ENCODE data around the gene SUCO.
"Not testable (repeated sequence)": the region's sequence is repeated elsewhere in the genome, so short reads cannot be mapped to it uniquely, and the experiment has no call there.

The SUCO gene, protein sequence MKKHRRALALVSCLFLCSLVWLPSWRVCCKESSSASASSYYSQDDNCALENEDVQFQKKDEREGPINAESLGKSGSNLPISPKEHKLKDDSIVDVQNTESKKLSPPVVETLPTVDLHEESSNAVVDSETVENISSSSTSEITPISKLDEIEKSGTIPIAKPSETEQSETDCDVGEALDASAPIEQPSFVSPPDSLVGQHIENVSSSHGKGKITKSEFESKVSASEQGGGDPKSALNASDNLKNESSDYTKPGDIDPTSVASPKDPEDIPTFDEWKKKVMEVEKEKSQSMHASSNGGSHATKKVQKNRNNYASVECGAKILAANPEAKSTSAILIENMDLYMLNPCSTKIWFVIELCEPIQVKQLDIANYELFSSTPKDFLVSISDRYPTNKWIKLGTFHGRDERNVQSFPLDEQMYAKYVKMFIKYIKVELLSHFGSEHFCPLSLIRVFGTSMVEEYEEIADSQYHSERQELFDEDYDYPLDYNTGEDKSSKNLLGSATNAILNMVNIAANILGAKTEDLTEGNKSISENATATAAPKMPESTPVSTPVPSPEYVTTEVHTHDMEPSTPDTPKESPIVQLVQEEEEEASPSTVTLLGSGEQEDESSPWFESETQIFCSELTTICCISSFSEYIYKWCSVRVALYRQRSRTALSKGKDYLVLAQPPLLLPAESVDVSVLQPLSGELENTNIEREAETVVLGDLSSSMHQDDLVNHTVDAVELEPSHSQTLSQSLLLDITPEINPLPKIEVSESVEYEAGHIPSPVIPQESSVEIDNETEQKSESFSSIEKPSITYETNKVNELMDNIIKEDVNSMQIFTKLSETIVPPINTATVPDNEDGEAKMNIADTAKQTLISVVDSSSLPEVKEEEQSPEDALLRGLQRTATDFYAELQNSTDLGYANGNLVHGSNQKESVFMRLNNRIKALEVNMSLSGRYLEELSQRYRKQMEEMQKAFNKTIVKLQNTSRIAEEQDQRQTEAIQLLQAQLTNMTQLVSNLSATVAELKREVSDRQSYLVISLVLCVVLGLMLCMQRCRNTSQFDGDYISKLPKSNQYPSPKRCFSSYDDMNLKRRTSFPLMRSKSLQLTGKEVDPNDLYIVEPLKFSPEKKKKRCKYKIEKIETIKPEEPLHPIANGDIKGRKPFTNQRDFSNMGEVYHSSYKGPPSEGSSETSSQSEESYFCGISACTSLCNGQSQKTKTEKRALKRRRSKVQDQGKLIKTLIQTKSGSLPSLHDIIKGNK (N-terminal part only)

DNA sequence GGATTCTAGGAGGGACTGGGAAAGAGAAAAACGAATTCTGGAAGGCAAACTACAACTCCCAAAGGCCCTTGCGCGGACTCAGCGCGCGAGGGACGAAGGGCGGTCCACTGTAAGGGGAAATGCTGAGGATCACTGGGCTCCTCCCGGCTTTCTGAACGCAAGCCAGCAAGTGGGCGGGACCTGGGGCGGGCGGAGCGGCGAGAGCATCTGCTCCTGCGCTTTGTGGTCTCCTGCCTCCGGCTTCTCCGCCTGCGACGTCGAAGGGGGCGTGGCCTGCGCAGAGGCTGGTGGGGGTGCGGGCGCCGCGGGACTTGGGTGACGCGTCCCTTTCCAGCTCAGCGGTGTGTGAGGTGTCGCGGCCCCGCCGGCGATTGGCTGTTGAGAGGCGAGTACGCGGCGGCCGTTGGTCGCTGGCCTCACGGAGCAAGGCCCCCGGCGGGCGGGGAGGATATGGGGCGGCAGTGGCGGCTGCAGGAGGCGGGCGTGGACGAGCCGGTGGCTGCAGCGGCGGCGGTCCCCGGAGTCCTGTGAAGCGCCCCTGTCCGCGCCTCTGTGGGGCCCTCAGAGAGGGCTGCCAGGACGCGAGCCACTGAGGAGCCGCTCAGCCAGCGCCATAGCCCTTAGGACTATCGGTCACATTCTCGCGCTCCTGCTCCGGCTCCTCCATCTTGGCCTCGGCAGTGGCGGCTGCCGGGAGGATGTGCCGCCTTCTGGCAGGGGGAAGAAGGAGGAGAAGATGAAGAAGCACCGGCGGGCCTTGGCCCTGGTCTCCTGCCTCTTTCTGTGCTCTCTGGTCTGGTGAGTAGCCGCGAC, at the start of gene SUCO:
TSS of gene SUCO (plus strand) at position 451 of the 813 bp plus-strand sequence. CDS start at position 737, 286 bp downstream.
- peak; percentile 93 for DNase-seq (ENCODE audit: low spot score)

DNA sequence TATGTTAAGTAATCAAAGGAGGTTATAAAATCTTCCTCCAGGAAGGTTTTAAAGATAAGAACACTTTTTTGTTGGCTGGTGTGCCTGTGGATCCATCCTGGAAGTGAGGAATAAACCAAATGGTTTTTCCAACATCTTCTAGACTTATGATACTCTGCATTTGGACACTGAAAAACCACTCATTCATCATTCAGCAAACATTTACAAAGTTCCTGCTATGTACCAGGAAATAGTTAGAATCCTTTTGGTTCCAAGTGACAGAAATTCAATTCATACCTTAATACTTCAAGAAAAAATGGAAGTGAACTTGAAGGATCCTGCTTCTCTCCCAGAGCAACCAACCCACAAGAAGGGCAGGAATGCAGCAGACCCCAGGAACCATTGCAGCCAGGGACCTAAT, 49.5 kb upstream of the SUCO start:
- no peak for DNase-seq (ENCODE audit: low spot score)

DNA sequence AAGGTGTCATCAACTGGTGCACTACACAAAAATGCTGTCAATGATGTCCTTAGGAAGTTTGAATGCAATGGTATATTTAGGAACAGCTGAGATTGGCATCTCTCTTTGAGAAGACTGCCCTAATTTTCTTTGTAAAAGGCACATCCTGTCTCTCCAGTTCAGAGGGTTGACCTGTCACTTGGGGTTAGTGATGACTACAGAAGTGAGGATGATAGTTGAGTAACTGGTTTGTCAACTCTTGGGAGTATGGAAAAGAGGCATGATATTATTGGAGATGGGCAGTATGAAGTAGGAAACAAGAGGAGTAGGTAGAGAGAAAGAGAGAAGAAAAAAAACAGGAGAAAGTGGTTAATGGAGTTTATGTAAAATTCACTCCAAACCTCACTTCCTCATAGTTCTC, 48.7 kb upstream of the SUCO start:
- DNase-seq (ENCODE audit: low spot score) = no peak

DNA sequence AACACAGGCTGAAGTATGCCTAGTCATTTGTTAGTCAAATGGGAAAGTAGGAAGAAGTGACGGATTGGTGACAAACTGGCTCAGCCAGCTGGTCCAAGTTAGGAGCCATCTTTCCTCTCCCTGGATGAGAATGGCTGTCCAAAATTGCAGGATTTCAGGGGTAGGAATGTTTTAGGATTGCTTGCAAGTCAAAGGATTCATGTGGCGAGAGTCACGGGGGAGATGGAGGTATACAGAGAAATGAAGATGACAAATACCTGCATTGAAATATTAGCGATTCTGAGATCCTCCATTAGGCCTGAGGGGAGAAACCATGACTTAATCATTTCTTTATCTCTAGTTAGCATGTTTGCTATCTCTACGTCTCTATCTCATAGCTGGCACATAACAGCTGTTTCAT, 47.3 kb upstream of the SUCO start:
- DNase-seq (ENCODE audit: low spot score) = no peak

DNA sequence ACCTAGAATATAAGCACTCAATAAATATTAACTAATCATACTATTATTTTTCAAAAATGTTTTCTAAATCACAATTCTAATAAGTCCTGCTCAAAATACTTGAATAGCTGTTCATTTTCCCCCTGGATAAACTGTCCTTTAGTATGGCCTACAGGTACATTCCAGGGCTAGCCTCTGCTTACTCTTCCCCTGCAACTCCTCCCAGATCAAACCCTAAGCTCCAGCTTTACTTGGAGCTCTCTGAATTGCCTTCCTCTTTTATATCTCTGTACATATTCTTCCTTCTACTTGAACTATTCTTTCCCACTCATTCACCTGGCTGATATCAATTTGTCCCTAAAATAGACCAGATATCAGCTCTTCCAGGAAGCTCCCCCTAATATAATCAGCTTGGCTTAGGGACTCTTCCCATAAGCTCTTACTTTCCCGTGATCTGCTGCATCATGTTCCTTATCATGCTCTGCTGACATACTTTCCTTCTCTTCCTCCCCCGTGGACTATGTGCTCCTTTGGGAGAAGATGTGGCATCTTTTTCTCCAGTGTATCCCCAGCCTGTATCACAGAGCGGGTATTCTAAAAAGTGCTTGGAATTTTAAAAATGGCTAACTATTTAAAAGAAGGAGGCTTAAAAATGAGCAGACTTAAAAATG, 46.0 kb upstream of the SUCO start:
- DNase-seq (ENCODE audit: low spot score) = no peak

DNA sequence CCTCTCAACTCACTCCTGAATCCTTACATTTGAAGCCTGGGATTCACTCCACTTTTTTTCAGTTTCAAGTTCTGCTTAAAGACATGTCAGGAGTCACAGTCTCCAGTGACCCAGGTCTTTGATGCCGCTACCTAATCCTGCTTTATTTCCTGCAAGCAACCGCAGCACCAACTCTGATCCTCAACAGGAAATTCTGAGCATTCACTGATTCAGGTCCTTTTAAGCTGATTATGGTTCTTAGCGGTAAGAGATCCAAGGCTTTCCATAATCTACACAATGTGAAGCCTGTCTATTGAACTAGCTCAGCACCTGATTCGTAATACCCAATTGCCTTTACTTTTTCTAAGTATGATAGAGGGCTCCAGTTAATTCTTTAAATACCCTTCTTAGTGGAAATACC, 45.4 kb upstream of the SUCO start:
- no peak for DNase-seq (ENCODE audit: low spot score)

DNA sequence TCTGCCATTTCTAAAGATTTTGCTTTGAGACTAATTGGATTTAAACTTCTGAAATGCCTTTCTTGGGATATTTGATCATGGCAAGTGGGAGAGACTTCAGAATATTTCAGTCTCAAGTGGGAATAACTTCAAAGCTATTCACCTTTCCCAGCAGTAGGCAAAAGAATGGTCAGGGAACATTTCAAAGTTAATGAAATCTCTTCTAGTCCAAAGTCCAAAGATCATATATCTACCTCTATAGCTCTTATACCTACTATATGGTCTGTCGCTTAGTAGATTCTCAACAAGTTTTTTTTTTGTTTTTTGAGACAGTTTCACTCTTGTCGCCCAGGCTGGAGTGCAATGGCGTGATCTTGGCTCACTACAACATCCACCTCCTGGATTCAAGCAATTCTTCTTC, 44.6 kb upstream of the SUCO start:
- no peak for DNase-seq (ENCODE audit: low spot score)

DNA sequence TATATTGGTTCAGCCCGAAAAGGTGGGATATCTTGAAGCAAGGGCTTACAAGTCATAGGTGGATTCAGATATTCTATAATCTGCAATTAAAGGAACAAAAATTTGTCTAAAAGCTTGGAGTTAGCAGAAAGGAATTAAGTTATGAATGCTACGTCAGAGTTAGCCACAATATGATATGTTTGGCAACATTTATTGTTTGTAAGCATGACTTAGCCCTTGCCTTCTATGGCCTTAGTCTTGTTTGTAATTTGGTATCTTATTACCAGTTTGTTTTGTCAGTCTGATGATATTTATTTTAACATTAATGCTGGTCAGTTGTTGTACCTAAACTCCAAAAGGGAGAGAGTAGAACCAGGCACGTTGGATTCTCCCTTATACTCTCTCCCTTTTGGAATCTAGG, 43.1 kb upstream of the SUCO start:
- DNase-seq (ENCODE audit: low spot score) = no peak

DNA sequence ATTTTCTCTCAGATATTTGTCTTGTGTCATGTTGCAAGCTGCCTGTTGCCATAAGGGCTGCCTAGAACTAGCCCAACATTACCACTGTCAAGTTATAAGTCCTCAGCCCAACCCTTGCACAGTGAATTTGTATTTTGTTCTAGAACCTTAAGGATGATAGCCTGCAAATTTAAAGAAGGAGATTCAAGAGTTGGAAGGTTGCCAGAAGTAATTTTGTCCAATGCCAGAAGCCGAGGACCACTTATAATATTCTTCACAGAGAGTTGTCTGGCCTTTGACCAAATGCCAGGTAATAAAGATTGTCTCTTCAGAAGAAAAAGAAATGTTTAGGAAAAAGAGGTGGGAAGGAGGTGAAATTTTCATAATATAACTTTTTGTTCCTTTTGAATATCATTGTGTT, 40.5 kb upstream of the SUCO start:
- no peak for DNase-seq (ENCODE audit: low spot score)

DNA sequence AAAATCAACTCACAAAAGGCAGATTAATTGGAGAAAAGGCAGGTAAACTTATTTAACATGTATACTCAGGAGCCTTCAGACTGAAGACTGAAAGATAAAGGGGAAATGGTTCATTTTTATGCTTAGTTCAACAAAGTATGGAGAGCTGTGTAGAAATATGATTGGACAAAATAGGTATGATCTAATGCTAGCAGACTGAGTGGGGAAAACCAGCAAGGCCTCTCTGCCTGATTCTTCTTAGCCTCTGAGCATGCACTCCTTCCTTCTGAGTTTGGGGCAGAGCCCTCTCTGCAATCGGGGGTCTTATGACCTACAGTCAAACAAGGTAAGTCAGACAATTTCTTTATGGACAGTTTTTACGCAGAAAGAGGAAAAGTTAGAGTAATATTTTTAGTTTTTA, 38.8 kb upstream of the SUCO start:
- DNase-seq (ENCODE audit: low spot score) = no peak

DNA sequence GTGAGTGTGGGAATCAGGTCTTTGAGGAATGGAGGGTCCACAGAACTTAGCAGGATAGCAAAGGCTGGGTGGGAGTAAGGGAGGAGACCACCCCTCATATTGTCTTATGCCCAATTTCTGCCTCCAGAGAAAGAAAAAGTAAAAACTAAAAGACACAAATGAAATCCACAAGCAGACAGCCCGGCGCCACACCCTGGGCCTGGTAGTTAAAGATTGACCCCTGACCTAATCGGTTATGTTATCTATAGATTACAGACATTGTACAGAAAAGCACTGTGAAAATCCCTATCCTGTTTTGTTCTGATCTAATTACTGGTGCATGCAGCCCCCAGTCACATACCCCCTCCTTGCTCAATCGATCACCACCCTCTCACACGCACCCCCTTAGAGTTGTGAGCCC, 36.8 kb upstream of the SUCO start:
- not testable (repeated sequence) for DNase-seq (ENCODE audit: low spot score)

DNA sequence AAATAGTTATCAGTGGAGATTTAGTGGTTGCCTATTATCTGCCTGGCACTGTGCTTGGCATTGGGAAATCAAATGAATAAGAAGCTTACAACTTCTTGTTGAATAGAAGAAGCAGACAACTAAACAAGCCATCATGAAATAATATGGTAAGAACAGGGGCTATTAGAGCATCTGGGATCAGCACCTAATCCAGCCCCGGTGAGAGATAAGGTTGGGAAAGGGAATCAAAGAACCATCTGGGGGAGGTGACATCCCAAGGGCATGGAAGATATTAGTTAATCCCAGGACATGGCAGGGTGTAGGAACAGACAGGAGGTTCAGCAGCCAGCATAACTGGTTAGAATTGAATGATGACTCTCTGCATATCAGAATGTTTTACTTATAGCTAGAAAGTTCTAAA, 36.3 kb upstream of the SUCO start:
- no peak for DNase-seq (ENCODE audit: low spot score)

DNA sequence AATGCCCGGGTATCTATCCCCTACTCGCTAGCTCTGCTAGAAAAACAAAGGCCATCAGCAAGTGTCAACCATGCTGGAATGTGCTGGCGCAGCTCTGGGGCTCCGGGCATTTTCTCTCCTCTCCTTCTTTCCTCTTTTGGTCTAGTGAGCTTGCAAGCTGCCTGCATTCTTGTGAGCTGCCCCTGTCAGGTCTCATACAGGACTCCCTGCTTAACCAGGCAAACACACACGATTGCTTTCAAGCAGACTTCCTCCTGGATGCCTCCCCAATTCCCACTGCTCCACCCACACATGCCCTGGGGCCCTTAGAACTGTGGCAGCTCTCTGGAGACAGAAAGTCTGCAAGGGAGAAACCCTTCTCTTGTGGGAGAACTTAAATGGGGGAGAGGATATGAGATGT, 35.7 kb upstream of the SUCO start:
- DNase-seq (ENCODE audit: low spot score) = no peak

DNA sequence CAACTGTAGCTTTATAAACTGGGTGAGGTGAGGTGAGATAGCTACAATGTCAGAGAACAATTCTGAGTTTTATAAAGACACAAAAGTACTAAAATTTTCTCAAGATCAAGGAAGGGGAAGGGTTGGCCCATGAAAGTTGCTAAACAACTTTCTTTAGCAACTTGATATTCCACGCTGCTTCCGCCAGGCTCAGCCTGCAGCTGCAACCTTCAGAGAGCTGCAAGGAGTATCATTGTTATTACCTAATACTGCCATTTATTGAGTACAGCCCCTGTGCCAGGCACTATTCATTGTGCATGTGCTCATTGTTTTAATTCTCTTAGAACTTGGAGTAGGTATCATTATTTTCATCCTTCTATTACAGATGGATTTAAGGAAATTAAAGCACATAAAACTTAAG, 34.1 kb upstream of the SUCO start:
- no peak for DNase-seq (ENCODE audit: low spot score)

DNA sequence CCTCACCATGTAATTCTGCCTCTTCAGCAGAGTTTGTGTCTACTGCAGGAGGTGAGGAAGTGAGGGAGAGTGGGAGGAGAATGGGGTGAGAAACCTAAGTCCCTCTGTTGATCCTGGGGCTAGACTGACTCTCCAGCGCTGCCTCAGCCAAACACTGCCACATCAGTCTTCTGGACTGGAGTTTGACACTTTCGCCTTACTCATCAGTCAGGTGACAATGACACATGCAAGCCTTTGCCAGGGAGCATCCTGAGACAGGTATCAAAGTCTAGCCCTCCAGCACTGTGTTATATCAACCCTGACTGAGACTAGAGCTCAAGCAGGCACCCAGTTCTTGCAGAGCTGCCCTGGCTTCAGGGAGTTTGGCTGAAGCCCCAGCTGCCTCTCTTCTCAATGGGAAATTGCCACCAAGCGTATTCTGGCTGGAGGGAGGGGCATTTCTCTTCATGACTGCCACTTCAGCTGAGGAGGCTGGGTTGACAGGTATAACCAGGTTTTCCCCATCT, 33.3 kb upstream of the SUCO start:
- DNase-seq (ENCODE audit: low spot score) = no peak

DNA sequence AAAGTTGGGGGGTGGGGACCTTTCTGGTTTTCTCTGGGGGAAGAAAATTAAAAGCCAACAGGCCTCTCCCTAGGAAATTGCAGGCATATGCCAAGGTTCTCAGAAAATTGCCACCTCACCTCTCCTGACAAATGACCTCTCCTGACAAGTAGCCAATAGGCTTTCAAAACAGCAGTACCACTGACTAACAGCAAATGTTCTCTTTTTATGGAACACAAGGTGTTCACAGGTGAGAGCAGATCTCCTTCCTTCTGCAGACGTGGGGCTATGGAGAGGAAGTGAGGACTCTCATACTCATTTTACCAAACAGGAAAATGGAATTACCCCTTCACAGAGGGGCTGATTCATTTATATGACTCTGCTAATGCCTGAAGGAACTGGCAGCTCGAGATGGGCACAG, 32.7 kb upstream of the SUCO start:
- no peak for DNase-seq (ENCODE audit: low spot score)

DNA sequence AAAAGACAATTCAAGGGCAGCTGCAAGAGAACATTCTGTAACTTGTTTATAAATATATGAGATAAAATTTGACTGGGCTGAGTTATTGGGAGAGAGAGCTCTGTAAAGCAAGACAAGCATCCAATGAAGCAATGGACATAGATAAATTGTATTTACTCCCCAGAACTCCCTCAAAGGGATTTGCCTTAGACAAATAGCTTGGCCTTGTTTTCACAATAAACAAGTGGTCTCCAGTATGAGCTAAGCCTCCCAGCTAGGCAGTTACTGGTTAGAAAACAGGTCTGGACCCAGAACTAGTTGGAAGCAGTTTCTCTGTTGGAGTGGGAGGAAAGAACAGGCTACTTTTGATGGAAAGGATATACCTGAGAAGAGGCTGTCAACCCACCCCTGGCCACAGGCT, 25.2 kb upstream of the SUCO start:
- DNase-seq (ENCODE audit: low spot score) = no peak

DNA sequence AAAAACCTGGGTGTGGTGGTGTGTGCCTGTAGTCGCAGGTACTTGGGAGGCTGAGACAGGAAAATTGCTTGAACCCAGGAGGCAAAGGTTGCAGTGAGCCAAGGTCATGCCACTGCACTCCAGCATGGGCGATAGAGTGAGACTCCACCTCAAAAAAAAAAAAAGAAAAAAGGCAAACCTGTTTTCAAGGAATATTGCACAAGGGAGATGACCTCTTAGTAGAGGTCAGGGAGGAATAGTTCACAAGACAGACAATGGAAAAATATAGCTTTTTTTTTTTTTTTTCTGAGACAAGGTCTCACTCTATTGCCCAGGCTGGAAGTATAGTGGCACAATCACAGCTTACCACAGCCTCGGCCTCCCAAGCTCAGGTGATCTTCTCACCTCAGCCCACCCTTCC, 22.5 kb upstream of the SUCO start:
- DNase-seq (ENCODE audit: low spot score) = no peak

DNA sequence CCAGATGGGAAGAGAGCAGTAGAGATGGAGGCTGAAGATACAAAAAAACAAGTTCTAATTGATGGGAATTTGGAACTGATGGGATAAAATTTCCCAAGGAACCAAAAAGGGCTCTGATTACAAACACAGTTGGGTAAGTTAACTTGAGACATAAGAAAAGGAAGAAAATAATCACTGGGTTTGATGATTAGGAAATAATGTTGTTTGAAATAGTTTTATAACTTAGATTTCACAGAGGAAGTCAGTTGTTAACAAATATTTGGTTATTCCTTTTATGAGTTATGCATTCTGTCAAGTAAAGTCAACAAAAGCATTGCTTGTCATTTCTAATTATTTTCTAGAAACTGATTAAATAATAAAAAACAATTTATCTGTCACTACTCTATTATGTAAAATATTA, 20.4 kb upstream of the SUCO start:
- DNase-seq (ENCODE audit: low spot score) = no peak

DNA sequence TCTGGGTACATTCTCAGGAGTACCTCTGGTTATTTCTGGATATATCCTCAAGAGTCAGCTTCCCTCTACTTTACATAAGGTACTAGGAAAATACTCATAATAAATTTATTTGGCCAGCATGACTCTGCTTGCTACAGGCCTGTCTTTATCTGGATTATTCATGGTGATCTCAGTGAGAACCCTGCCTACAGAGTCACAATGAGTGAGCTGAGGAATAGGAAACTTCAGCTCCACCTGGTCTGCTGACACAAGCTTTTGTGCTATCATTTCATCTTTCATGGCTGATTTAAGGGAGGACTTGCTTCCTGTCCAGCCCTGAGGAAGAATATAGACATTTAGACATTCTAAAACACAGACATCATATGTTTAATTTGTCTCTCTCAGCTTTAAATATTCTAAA, 19.5 kb upstream of the SUCO start:
- DNase-seq (ENCODE audit: low spot score) = no peak

DNA sequence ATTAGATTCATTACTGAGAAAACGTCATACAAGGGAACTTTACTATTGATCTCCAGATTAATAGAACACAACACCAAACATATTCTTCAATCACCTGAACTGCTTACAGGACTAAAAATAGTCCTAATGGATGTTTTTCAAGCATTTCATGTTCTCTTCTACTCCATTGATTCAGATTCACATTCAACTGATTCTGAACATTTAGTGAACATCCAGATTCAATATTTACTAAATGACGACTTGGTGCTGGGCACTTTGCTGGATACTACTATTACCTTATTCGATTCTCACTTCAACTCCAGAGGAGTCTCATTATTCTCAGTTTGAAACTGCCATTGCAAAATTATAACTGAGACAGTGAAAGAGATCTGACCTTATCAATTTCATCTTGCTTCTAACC, 18.8 kb upstream of the SUCO start:
- no peak for DNase-seq (ENCODE audit: low spot score)

Data from hepatic stellate cell (primary cell).